K562 (cell line): ENCODE data around the gene C1orf167. TPM values are rescaled to one million over a fixed set of nuclear protein-coding genes. Genes with fewer than 3 reads are reported as not detected.

Experiments
- ATAC-seq: fragments of 200-7000 bp; cut with Tn5 transposase; 3 replicates; pipeline ENCODE4 v1.9.1; 2020; ENCODE audit warnings: moderate library complexity
- BruUV-seq: library from RNA; stranded (reverse); fragments of 400-500 nt; replicated peaks from 2 replicates; lab custom pipeline; 2021; lab: Mats Ljungman, UMichigan
- CTCF ChIA-PET: fragments of 300-600 bp; formaldehyde crosslinking; extraction: SDS; loops from one replicate; lab custom pipeline; 2021; ENCODE audit warnings: low intra/inter-chr PET ratio; lab: Yijun Ruan, JAX
- POLR2A ChIA-PET: fragments of 300-600, 350-650 bp; sonication (Branson Sonifier 250); formaldehyde crosslinking; extraction: SDS; loops from one replicate; lab custom pipeline; 2021; ENCODE audit warnings: antibody characterized with exemption, inconsistent platforms; lab: Yijun Ruan, JAX
- DNase-seq, 4 experiments: peaks; one replicate each; pipeline versions ENCODE4 v3.0.0 to v3.0.0-alpha.2; 2011 to 2018; ENCODE audit warnings: low spot score in 3 of 4, mixed read lengths in 3 of 4; ENCODE audit errors: extremely low read depth in 1 of 4
- FAIRE-seq: peaks from 2 replicates; lab custom pipeline; 2011; peaks lifted over from hg19 to GRCh38; lab: Jason Lieb, UNC
- H2AFZ ChIP-seq: 2 replicates; pipeline ENCODE4 v1.6.0; 2011; ENCODE audit warnings: low read depth, low read length, control low read depth, inconsistent platforms
- H3K27ac ChIP-seq: fragments of 200-600 bp; 3 replicates; pipeline ENCODE4 v1.8.0; 2011; ENCODE audit warnings: low read depth, mild to moderate bottlenecking, control low read depth, inconsistent platforms, low read length, moderate library complexity, mixed read lengths; ENCODE audit errors: extremely low read depth
- H3K27me3 ChIP-seq, 2 experiments: fragments of 300-600 bp in 1 of 2; 2 replicates in 1 of 2; 3 replicates in 1 of 2; pipeline versions ENCODE4 v1.6.0 to v1.8.0; 2011; ENCODE audit warnings: inconsistent platforms in 2 of 2, low read length in 2 of 2, mild to moderate bottlenecking in 1 of 2, mixed read lengths in 1 of 2, moderate library complexity in 1 of 2; ENCODE audit not compliant: control insufficient read depth in 2 of 2, insufficient read depth in 2 of 2
- H3K36me3 ChIP-seq: fragments of 300-600 bp; 3 replicates; pipeline ENCODE4 v1.8.0; 2011; ENCODE audit warnings: mild to moderate bottlenecking, low read length, inconsistent platforms; ENCODE audit not compliant: control insufficient read depth, insufficient read depth
- H3K4me1 ChIP-seq, 2 experiments: fragments of 200-600 bp in 1 of 2; replicated peaks in 1 of 2; 2 replicates in 1 of 2; 3 replicates in 1 of 2; pipeline versions ENCODE4 v1.5.1 to v1.8.0; 2011; ENCODE audit warnings: inconsistent platforms in 2 of 2, low read length in 2 of 2, mild to moderate bottlenecking in 1 of 2, mixed read lengths in 1 of 2, moderate library complexity in 1 of 2; ENCODE audit not compliant: control insufficient read depth in 2 of 2, insufficient read depth in 2 of 2
- H3K4me2 ChIP-seq: 2 replicates; pipeline ENCODE4 v1.6.1; 2011; ENCODE audit warnings: low read length, control low read depth, inconsistent platforms, mixed read lengths; ENCODE audit not compliant: insufficient read depth
- H3K4me3 ChIP-seq: fragments of 200-600 bp; sonication (generic), shearing (Covaris generic); 2 replicates; pipeline ENCODE4 v1.5.1; 2016; ENCODE audit warnings: control low read depth, inconsistent platforms
- H3K79me2 ChIP-seq: fragments of 200-600 bp; 3 replicates; pipeline ENCODE4 v1.8.0; 2011; ENCODE audit warnings: low read length, inconsistent platforms; ENCODE audit not compliant: control insufficient read depth, insufficient read depth
- H3K9ac ChIP-seq, 2 experiments: 2 replicates each; pipeline versions ENCODE4 v1.6.0 to v1.6.1; 2011; ENCODE audit warnings: low read depth in 2 of 2, low read length in 2 of 2, control low read depth in 1 of 2, inconsistent platforms in 1 of 2, mild to moderate bottlenecking in 1 of 2, mixed read lengths in 1 of 2; ENCODE audit not compliant: insufficient read depth in 1 of 2
- H3K9me1 ChIP-seq: one replicate; pipeline ENCODE4 v1.6.0; 2011; ENCODE audit warnings: inconsistent platforms, mild to moderate bottlenecking, low read length, moderate library complexity; ENCODE audit not compliant: control insufficient read depth, insufficient read depth
- H3K9me3 ChIP-seq: replicated peaks from 2 replicates; pipeline ENCODE4 v1.5.1; 2011; ENCODE audit warnings: low read depth, low read length, inconsistent platforms; ENCODE audit not compliant: control insufficient read depth, insufficient read depth
- H4K20me1 ChIP-seq: replicated peaks from 2 replicates; pipeline ENCODE4 v1.6.1; 2011; ENCODE audit warnings: low read length, inconsistent platforms, mixed read lengths; ENCODE audit not compliant: control insufficient read depth, insufficient read depth
- ESRRA ChIP-seq: fragments of 450-650 bp; IDR thresholded peaks from 2 replicates; pipeline ENCODE4 v1.6.1; 2014; ENCODE audit warnings: low read depth, mild to moderate bottlenecking, moderate library complexity, borderline replicate concordance
- NR2C1 ChIP-seq, 2 experiments: fragments of 450-650 bp; IDR thresholded peaks; 2 replicates each; pipeline ENCODE4 v1.6.1; 2017; ENCODE audit warnings: mild to moderate bottlenecking in 2 of 2, antibody characterized with exemption in 1 of 2, inconsistent platforms in 1 of 2, missing compliant biosample characterization in 1 of 2, missing genetic modification characterization in 1 of 2
- NR2F6 ChIP-seq: fragments of 450-650 bp; formaldehyde crosslinking; IDR thresholded peaks from 2 replicates; pipeline ENCODE4 v1.4.0; 2020; ENCODE audit warnings: mild to moderate bottlenecking
- OTX1 ChIP-seq: fragments of 450-650 bp; formaldehyde crosslinking; IDR thresholded peaks from 2 replicates; pipeline ENCODE4 v1.4.0; 2022; ENCODE audit warnings: mild to moderate bottlenecking
- RBFOX2 ChIP-seq: fragments of 200-400 bp; formaldehyde crosslinking; IDR thresholded peaks from 2 replicates; pipeline ENCODE4 v1.6.1; 2017; ENCODE audit warnings: low read depth, mild to moderate bottlenecking, low read length, moderate library complexity
- SMC3 ChIP-seq: conservative IDR thresholded peaks from 2 replicates; pipeline ENCODE4 v1.6.1; 2011; ENCODE audit warnings: low read depth, low read length, improper control_type of control experiment; ENCODE audit not compliant: insufficient read depth
- TCF3 ChIP-seq: sonication (generic); formaldehyde crosslinking; IDR thresholded peaks from 2 replicates; pipeline ENCODE4 v1.4.0; 2020; ENCODE audit warnings: mild to moderate bottlenecking, missing genetic modification reagents
- TCF7 ChIP-seq: sonication (generic); IDR thresholded peaks from 2 replicates; pipeline ENCODE4 v1.6.1; 2016; ENCODE audit warnings: antibody characterized with exemption, borderline replicate concordance
- WHSC1 ChIP-seq: IDR thresholded peaks from one replicate; pipeline ENCODE4 v1.6.1; 2012; ENCODE audit warnings: low read length, control low read depth, inconsistent platforms
- WGBS: fragments of 100-300 bp; shearing (Covaris generic); methylation state at CpG from one replicate; pipeline ENCODE4 v1.1.6; 2016; ENCODE audit warnings: low coverage, mixed read lengths; ENCODE audit not compliant: insufficient coverage; ENCODE audit errors: missing lambda C conversion rate; 5-methylcytosine and 5-hydroxymethylcytosine counted together
- in situ Hi-C: fragments of 300-500 bp; cut with MboI; formaldehyde crosslinking; loops from 4 replicates; pipeline ENCODE4 v1.15.0; 2018; ENCODE audit warnings: inconsistent platforms, mixed read lengths
- intact Hi-C: fragments of 100-400 bp; cut with micrococcal nuclease; formaldehyde crosslinking; loops from 2 replicates; pipeline ENCODE4 v1.14.2; 2022
- polyA plus RNA-seq, 8 experiments: library from polyadenylated mRNA; depleted of rRNA in 4 of 8; stranded (reverse) in 5 of 8; unstranded in 3 of 8; fragments of >200 nt; fragmentation: Nextera tagmentation in 2 of 8; fragmentation: Illumina TruSeq in 1 of 8; extraction: Ambion mirVana in 2 of 8; extraction: Trizol in 1 of 8; gene quantifications; 2 replicates each; pipeline versions ENCODE4 v1.2.1 to v1.2.3, GENCODE V29; 2011 to 2014; ENCODE audit warnings: inconsistent platforms in 1 of 8, missing spikeins in 1 of 8
- total RNA-seq, 7 experiments: library from RNA; depleted of rRNA in 6 of 7; stranded (reverse); fragments of >200 nt in 6 of 7; fragmentation: Illumina TruSeq in 2 of 7; extraction: Trizol in 2 of 7; gene quantifications; 2 replicates each; pipeline versions ENCODE4 v1.2.1 to v1.2.3, GENCODE V29; 2011 to 2021; ENCODE audit warnings: low replicate concordance in 1 of 7
- TF ChIP-seq, protein P1 (sequence below): sonication (generic); formaldehyde crosslinking; IDR thresholded peaks from 2 replicates; pipeline ENCODE4 v1.9.0; 2022; ENCODE audit warnings: mild to moderate bottlenecking, missing genetic modification reagents
- TF ChIP-seq, protein P2 (sequence below): conservative IDR thresholded peaks from 2 replicates; pipeline ENCODE4 v1.6.1; 2011; ENCODE audit warnings: low read depth, mild to moderate bottlenecking, low read length; ENCODE audit not compliant: control insufficient read depth

Gene C1orf167
- total and polyA plus RNA-seq, 9 of the 15 experiments (the other 6 are each of a cell fraction or from before 2014, with no cell fraction given) = 0.22 to 0.86 (median 0.31) TPM; not detected in 2

DNA sequence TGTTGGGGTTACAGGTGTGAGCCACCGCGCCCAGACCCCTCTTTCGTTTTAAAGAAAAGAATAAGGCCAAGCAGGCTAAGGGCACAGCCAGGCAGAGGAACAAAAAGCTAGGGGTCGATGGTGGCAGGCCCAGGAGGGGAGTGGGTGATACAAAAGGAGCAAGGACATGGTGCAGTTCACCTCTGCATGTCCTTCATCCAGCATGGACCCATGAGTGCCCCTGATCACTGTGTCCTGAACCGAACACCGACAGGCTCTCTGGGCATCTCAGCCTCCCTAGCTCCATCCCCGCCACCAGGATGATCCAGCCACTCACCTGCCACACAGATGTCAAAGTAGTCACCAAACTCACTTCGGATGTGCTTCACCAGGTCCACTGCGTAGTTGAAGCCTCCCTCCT lies 37.9 kb downstream of the C1orf167 start:
- FAIRE-seq = no peak
- H3K4me1 ChIP-seq = peaks cover 73% of the 10 kb centered on the region in 2 experiments
- ChIA-PET CTCF (no interaction called here), POLR2A (interaction anchor here (10.5 kb wide), 1 partner anchor 110 kb away, joined by 107 read pairs; no protein-coding TSS in a partner anchor)
- H3K9ac ChIP-seq = peak overlapping the region; percentile 71 to 89; a peak in 3 of 4 replicates
- no peak overlapping the region for H2AFZ ChIP-seq
- H3K27me3 ChIP-seq = no peaks in the 10 kb centered on the region
- intact Hi-C loops = loop anchor here (5.0 kb wide), 2 partner anchors 63 to 182 kb away; partner anchors contain the start of genes AGTRAP and MFN2
- H3K36me3 ChIP-seq = peaks cover 55% of the 10 kb centered on the region
- DNase-seq = no peak
- peaks cover 81% of the 10 kb centered on the region for H3K79me2 ChIP-seq
- H3K9me1 ChIP-seq = no peaks in the 10 kb centered on the region
- no peak for ATAC-seq
- no peak overlapping the region for H3K4me3 ChIP-seq
- H4K20me1 ChIP-seq = 0 out of 2 replicates have a peak, but pooled peaks cover 5% of the 10 kb centered on the region
- in situ Hi-C loops = no loop called here
- TF ChIP-seq SMC3 (no peak), NR2C1 (IDR thresholded peaks at IDR 0.05) (no peak), NR2C1 (tag; IDR thresholded peaks at IDR 0.05) (0 out of 2 replicates have a peak, but pooled peaks have one; percentile 13), RBFOX2 (peak; percentile 26; the same call in 1 of the 2 replicates), OTX1 (CRISPR knock-in tag) (no peak), NR2F6 (CRISPR knock-in tag) (no peak), TCF3 (no peak), ESRRA (no peak), WHSC1 (peak; percentile 96), TCF7 (no peak)
- TF ChIP-seq, protein P1, sequence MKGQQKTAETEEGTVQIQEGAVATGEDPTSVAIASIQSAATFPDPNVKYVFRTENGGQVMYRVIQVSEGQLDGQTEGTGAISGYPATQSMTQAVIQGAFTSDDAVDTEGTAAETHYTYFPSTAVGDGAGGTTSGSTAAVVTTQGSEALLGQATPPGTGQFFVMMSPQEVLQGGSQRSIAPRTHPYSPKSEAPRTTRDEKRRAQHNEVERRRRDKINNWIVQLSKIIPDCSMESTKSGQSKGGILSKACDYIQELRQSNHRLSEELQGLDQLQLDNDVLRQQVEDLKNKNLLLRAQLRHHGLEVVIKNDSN (CRISPR knock-in tag) = peak; percentile 21; the same call in 1 of the 2 replicates
- TF ChIP-seq, protein P2, sequence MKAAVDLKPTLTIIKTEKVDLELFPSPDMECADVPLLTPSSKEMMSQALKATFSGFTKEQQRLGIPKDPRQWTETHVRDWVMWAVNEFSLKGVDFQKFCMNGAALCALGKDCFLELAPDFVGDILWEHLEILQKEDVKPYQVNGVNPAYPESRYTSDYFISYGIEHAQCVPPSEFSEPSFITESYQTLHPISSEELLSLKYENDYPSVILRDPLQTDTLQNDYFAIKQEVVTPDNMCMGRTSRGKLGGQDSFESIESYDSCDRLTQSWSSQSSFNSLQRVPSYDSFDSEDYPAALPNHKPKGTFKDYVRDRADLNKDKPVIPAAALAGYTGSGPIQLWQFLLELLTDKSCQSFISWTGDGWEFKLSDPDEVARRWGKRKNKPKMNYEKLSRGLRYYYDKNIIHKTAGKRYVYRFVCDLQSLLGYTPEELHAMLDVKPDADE = no peak
- peak overlapping the region; percentile 100 for H3K27ac ChIP-seq
- no peaks in the 10 kb centered on the region for H3K9me3 ChIP-seq
- no TSS peak for BruUV-seq
- H3K4me2 ChIP-seq = peak overlapping the region; percentile 92
- WGBS = 87% methylated on average over 9 of the region's 9 CpGs
